Measurements from ENCODE around the gene SNCAIP. TPM values are rescaled to one million over a fixed set of nuclear protein-coding genes. Genes with fewer than 3 reads are reported as not detected.

SNCAIP gene
- total RNA-seq, 1 experiment from 2014 or later: 3.0 TPM

DNA sequence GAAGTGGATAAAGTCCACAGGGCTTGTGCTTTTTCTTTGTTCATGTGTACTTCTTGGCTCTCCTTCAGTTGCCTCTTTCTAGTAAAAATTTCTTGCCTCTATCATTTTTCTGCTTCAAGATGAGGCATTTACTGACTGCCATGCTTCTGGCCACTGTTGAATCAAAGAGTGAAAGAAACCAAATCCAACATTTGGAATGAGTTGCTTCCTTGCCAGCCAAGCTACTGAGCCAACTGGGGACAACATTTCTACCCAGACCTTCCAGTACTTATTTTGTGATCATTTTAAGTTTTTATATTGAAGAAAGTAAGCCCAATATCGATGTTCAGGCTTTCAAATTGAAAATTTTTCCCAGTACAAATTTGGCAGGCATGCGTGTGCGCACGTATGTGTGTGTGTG lies 73.2 kb downstream of the SNCAIP start:
- H3K27me3 ChIP-seq (ENCODE audit: insufficient read depth, low read length): no peaks in the 10 kb centered on the region
- Mint-ChIP-seq H3K4me3 (no peak overlapping the region), H3K27ac (no peak overlapping the region; a peak in 1 of 7 replicates), H3K9me3 (peaks cover 4 to 5% of the 10 kb centered on the region in 2 experiments; a peak in 3 of 5 replicates), H3K4me1 (peaks cover 19 to 32% of the 10 kb centered on the region in 2 experiments), H3K36me3 (ENCODE audit: insufficient read depth in 1 of 3, low read depth in 3 of 3) (peaks cover 1 to 17% (median 2%) of the 10 kb centered on the region in 3 experiments; a peak in 5 of 7 replicates), H3K27me3 (ENCODE audit: low read depth) (no peaks in the 10 kb centered on the region)
- H4K5ac ChIP-seq (ENCODE audit: insufficient read length, low read depth, low read length): no peak overlapping the region
- H3K79me2 ChIP-seq (ENCODE audit: insufficient read depth, low read length): no peaks in the 10 kb centered on the region
- no peak overlapping the region for H2BK15ac ChIP-seq (ENCODE audit: low read depth, low read length)
- TF ChIP-seq, protein P1, sequence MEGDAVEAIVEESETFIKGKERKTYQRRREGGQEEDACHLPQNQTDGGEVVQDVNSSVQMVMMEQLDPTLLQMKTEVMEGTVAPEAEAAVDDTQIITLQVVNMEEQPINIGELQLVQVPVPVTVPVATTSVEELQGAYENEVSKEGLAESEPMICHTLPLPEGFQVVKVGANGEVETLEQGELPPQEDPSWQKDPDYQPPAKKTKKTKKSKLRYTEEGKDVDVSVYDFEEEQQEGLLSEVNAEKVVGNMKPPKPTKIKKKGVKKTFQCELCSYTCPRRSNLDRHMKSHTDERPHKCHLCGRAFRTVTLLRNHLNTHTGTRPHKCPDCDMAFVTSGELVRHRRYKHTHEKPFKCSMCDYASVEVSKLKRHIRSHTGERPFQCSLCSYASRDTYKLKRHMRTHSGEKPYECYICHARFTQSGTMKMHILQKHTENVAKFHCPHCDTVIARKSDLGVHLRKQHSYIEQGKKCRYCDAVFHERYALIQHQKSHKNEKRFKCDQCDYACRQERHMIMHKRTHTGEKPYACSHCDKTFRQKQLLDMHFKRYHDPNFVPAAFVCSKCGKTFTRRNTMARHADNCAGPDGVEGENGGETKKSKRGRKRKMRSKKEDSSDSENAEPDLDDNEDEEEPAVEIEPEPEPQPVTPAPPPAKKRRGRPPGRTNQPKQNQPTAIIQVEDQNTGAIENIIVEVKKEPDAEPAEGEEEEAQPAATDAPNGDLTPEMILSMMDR (conservative IDR thresholded peaks at IDR 0.05): no peak
- H3K18ac ChIP-seq (ENCODE audit: insufficient read length, low read depth, low read length): no peak overlapping the region
- peaks cover 5% of the 10 kb centered on the region; the same call in 1 of the 2 replicates for H3K4me1 ChIP-seq (ENCODE audit: insufficient read depth, low read length)
- H3K4me2 ChIP-seq (ENCODE audit: insufficient read depth, insufficient read length, low read length): no peak overlapping the region
- no peaks in the 10 kb centered on the region for H3K9me3 ChIP-seq (ENCODE audit: control insufficient read depth, low read depth, low read length)
- H3K79me1 ChIP-seq (ENCODE audit: insufficient read depth, low read depth, low read length, poor library complexity, severe bottlenecking): no peaks in the 10 kb centered on the region
- DNase-seq: no peak
- H3K4ac ChIP-seq (ENCODE audit: low read depth, low read length): no peak overlapping the region
- H2BK120ac ChIP-seq (ENCODE audit: low read depth, low read length, poor library complexity, severe bottlenecking): no peak overlapping the region
- no peak overlapping the region for H3K56ac ChIP-seq (ENCODE audit: insufficient read length, low read depth, low read length)
- no peak overlapping the region for H2BK12ac ChIP-seq (ENCODE audit: insufficient read length, low read depth, low read length)
- H3K23ac ChIP-seq (ENCODE audit: insufficient read length, low read depth, low read length): no peak overlapping the region
- H2AK5ac ChIP-seq (ENCODE audit: insufficient read length, low read length): no peak overlapping the region
- H3K23me2 ChIP-seq (ENCODE audit: insufficient read length, low read depth, low read length, poor library complexity, severe bottlenecking): no peaks in the 10 kb centered on the region
- no peak overlapping the region for H3T11ph ChIP-seq (ENCODE audit: low read length)
- no peaks in the 10 kb centered on the region for H4K20me1 ChIP-seq (ENCODE audit: control insufficient read depth, insufficient read depth, insufficient read length)
- H2AFZ ChIP-seq (ENCODE audit: low read length): no peak overlapping the region
- H3K14ac ChIP-seq (ENCODE audit: insufficient read depth, low read length): no peak overlapping the region
- H4K91ac ChIP-seq (ENCODE audit: insufficient read length, low read depth, low read length): no peak overlapping the region
- no peak overlapping the region for H3K27ac ChIP-seq (ENCODE audit: insufficient read length, low read depth, low read length)
- no peak overlapping the region for H2BK20ac ChIP-seq (ENCODE audit: low read depth, low read length, poor library complexity, severe bottlenecking)
- H4K8ac ChIP-seq (replicated peaks; ENCODE audit: insufficient read length, low read depth, low read length): no peak overlapping the region
- no CpG with 5 or more reads among the region's 4 CpGs for WGBS (ENCODE audit: extremely low coverage, insufficient read length, low lambda C conversion rate)
- H3K9ac ChIP-seq (ENCODE audit: extremely low read depth, insufficient read length, low read length): no peak overlapping the region
- no peak overlapping the region for H2BK5ac ChIP-seq (ENCODE audit: insufficient read length, low read length)
